OCI-LY7 (cell line): ENCODE data around the gene GPR3. TPM values are rescaled to one million over a fixed set of nuclear protein-coding genes. Genes with fewer than 3 reads are reported as not detected.

Source experiments
- BruUV-seq: library from RNA; stranded (reverse); fragments of 400-500 nt; replicated peaks from 2 replicates; lab custom pipeline; 2021; lab: Mats Ljungman, UMichigan
- CTCF ChIA-PET: fragments of 300-600 bp; sonication (Branson Sonifier 250); formaldehyde crosslinking; loops from one replicate; lab custom pipeline; 2022; ENCODE audit warnings: antibody characterized with exemption; ENCODE audit not compliant: unreplicated experiment; lab: Charles Lee
- POLR2A ChIA-PET: fragments of 300-600 bp; sonication (Branson Sonifier 250); formaldehyde crosslinking; loops from one replicate; lab custom pipeline; 2022; ENCODE audit warnings: antibody characterized with exemption; lab: Charles Lee
- DNase-seq: peaks from one replicate; pipeline ENCODE4 v3.0.0-alpha.2; 2015; ENCODE audit warnings: low spot score
- H2AFZ ChIP-seq: fragments of 200-600 bp; sonication (generic), shearing (Covaris generic); 2 replicates; pipeline ENCODE4 v1.6.1; 2014; ENCODE audit warnings: mild to moderate bottlenecking, antibody characterized with exemption, low read length, moderate library complexity
- H3K27ac ChIP-seq: fragments of 200-600 bp; sonication (generic); 2 replicates; pipeline ENCODE4 v1.5.1; 2014; ENCODE audit warnings: mixed run types, low read depth, mild to moderate bottlenecking, moderate library complexity, low read length, inconsistent platforms; ENCODE audit not compliant: poor library complexity, severe bottlenecking
- H3K36me3 ChIP-seq: fragments of 200-600 bp; sonication (generic); 2 replicates; pipeline ENCODE4 v1.6.1; 2014; ENCODE audit warnings: mild to moderate bottlenecking, antibody characterized with exemption, low read length, moderate library complexity, mixed read lengths; ENCODE audit not compliant: insufficient read depth
- H3K4me1 ChIP-seq: fragments of 200-600 bp; sonication (generic); 2 replicates; pipeline ENCODE4 v1.5.1; 2014; ENCODE audit warnings: mild to moderate bottlenecking, low read length; ENCODE audit not compliant: insufficient read depth, poor library complexity, severe bottlenecking
- H3K4me2 ChIP-seq: fragments of 200-600 bp; sonication (generic); 2 replicates; pipeline ENCODE4 v1.6.1; 2014; ENCODE audit warnings: mild to moderate bottlenecking, low read length
- H3K4me3 ChIP-seq: fragments of 200-600 bp; sonication (generic); 2 replicates; pipeline ENCODE4 v1.5.1; 2014; ENCODE audit warnings: mild to moderate bottlenecking, low read depth, low read length; ENCODE audit not compliant: poor library complexity, severe bottlenecking
- H3K79me2 ChIP-seq: fragments of 200-600 bp; sonication (generic); 2 replicates; pipeline ENCODE4 v1.6.1; 2016; ENCODE audit warnings: low read depth, mild to moderate bottlenecking, low read length, moderate library complexity, mixed read lengths; ENCODE audit not compliant: insufficient read depth
- H3K9me2 ChIP-seq: fragments of 200-600 bp; sonication (generic); 2 replicates; pipeline ENCODE4 v1.6.1; 2016; ENCODE audit warnings: mild to moderate bottlenecking, low read length, mixed read lengths; ENCODE audit not compliant: insufficient read depth
- H3K9me3 ChIP-seq: fragments of 200-600 bp; sonication (generic); 2 replicates; pipeline ENCODE4 v1.6.1; 2014; ENCODE audit warnings: mild to moderate bottlenecking, mixed run types, low read length, mixed read lengths
- H4K20me1 ChIP-seq: fragments of 200-600 bp; sonication (generic); 2 replicates; pipeline ENCODE4 v1.6.1; 2014; ENCODE audit warnings: mild to moderate bottlenecking, antibody characterized with exemption, low read length, moderate library complexity, mixed read lengths; ENCODE audit not compliant: insufficient read depth
- EZH2phosphoT487 ChIP-seq: fragments of 200-600 bp; sonication (generic); IDR thresholded peaks from 2 replicates; pipeline ENCODE4 v1.6.1; 2018; ENCODE audit warnings: low read depth, borderline replicate concordance, mild to moderate bottlenecking, mixed run types, antibody characterized with exemption, low read length, moderate library complexity, mixed read lengths
- intact Hi-C: fragments of 100-400 bp; cut with micrococcal nuclease; formaldehyde crosslinking; loops from one replicate; pipeline ENCODE4 v1.10.0; 2022; ENCODE audit not compliant: unreplicated experiment
- total RNA-seq, 2 experiments: library from RNA; depleted of rRNA in 1 of 2; stranded (reverse); fragments of >200 nt in 1 of 2; shearing (Covaris generic) in 1 of 2; gene quantifications; 2 replicates each; pipeline ENCODE4 v1.2.3, GENCODE V29; 2014 to 2022
- TF ChIP-seq, protein P1 (sequence below): fragments of 200-600 bp; sonication (generic); conservative IDR thresholded peaks from 2 replicates; pipeline ENCODE4 v1.5.1; 2014; ENCODE audit warnings: mild to moderate bottlenecking, antibody characterized with exemption, low read length, moderate library complexity, mixed read lengths

Gene GPR3
- total RNA-seq, 2 experiments from 2014 or later: 0.25 to 0.32 TPM

DNA sequence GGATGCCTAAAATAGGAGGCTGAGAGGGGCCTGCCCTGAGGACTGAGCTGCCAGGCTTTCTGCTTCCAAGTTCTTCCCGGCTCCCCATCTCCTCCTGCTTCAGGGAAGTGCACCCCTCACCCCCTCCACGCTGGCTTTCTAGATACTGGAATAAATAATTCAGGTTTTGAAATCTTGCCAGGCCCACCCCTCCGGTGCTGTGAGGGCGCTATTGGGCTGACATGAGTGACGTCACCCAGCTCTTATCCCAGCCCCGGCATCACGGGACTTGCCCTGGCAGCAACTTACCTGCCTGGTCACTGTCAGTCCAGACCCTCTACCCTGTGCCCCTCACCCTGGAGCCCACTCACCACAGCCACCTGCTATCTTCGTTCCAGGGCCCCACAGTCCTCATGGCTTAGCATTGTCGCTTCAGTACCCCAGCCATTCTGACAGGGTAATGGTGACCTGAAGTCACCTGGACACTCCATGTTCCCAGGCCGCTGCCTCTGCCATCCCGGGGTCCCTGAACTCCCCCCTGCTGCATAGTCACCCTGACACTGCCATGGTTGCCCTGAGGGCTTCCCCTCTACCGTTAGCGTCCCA, 819 bp upstream of the GPR3 start:
- H2AFZ ChIP-seq: peak overlapping the region; percentile 90; the same call in 1 of the 2 replicates
- H3K9me3 ChIP-seq: no peaks in the 10 kb centered on the region
- ChIA-PET CTCF (interaction anchor here (0.6 to 1.1 kb wide), 3 partner anchors 21 to 271 kb away, joined by 4 to 6 read pairs (median 4); no protein-coding TSS in a partner anchor), POLR2A (interaction anchor here (0.5 kb wide), 1 partner anchor 776 kb away, joined by 4 read pairs; no protein-coding TSS in a partner anchor)
- H3K9me2 ChIP-seq: no peaks in the 10 kb centered on the region
- H3K4me1 ChIP-seq: peaks cover 13% of the 10 kb centered on the region
- H3K27ac ChIP-seq: no peak overlapping the region
- BruUV-seq: no TSS peak
- no peak for DNase-seq
- no peaks in the 10 kb centered on the region for H3K36me3 ChIP-seq
- no peak for TF ChIP-seq EZH2phosphoT487
- TF ChIP-seq, protein P1, sequence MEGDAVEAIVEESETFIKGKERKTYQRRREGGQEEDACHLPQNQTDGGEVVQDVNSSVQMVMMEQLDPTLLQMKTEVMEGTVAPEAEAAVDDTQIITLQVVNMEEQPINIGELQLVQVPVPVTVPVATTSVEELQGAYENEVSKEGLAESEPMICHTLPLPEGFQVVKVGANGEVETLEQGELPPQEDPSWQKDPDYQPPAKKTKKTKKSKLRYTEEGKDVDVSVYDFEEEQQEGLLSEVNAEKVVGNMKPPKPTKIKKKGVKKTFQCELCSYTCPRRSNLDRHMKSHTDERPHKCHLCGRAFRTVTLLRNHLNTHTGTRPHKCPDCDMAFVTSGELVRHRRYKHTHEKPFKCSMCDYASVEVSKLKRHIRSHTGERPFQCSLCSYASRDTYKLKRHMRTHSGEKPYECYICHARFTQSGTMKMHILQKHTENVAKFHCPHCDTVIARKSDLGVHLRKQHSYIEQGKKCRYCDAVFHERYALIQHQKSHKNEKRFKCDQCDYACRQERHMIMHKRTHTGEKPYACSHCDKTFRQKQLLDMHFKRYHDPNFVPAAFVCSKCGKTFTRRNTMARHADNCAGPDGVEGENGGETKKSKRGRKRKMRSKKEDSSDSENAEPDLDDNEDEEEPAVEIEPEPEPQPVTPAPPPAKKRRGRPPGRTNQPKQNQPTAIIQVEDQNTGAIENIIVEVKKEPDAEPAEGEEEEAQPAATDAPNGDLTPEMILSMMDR: no peak
- H4K20me1 ChIP-seq: no peaks in the 10 kb centered on the region
- no peaks in the 10 kb centered on the region for H3K79me2 ChIP-seq
- H3K4me3 ChIP-seq: no peak overlapping the region
- H3K4me2 ChIP-seq: peak overlapping the region; percentile 87; the same call in 1 of the 2 replicates
- intact Hi-C loops: loop anchor here (1.0 to 5.0 kb wide), 3 partner anchors 49 to 289 kb away; partner anchors contain the start of gene SYTL1

DNA sequence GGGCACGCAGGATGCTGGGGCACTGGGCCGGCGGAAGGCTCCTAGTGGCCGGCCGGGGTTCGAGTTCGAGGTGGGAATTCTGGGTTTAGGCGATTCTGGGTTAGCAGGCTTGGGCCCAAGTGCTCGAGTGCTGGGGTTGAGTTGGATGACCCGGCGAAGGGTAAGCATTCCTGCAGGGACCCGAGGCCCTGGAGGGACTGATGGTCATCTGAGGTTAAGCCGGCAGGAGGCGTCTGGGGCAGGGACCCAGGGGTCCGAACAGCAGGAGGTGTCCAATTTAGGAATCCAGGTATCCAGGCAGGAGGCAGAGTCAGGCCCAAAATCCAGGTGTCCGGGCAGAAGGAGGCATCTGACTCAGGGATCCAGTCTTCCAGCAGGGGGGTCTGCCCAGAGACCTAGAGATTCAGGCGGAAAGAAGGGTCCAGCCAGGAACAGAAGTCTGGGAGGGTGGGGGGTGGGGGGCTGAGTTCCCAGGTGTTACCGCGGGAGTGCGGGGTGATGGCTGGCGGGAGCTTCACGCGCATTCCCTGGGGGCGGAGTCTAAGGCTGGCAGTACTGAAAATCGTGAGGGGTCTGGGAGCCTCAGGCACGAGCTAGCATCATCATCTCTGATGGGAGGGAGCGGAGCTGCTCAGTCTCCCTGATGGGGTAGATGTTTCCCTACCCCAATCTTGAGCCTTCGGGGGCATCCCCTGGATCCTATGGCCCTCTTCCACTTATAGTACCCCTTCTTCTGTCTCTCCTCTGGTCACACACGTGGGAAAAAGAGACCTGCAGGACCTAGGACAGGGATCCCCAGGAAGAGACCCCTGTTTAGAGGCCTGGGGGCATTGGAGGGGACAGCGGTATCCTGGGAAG, 585 bp downstream of the GPR3 start:
- no peaks in the 10 kb centered on the region for H3K9me3 ChIP-seq
- no peaks in the 10 kb centered on the region for H4K20me1 ChIP-seq
- H2AFZ ChIP-seq: peak overlapping the region; percentile 90
- no peak overlapping the region for H3K27ac ChIP-seq
- TF ChIP-seq, protein P1: peak; percentile 50; the same call in 1 of the 2 replicates
- no peak for TF ChIP-seq EZH2phosphoT487
- peaks cover 13% of the 10 kb centered on the region for H3K4me1 ChIP-seq
- ChIA-PET POLR2A (no interaction called here), CTCF (interaction anchor here (1.0 kb wide), 1 partner anchor 61 kb away, joined by 3 read pairs; no protein-coding TSS in a partner anchor)
- H3K4me3 ChIP-seq: peak overlapping the region; percentile 75
- BruUV-seq: no TSS peak
- H3K79me2 ChIP-seq: no peaks in the 10 kb centered on the region
- H3K36me3 ChIP-seq: no peaks in the 10 kb centered on the region
- intact Hi-C loops: loop anchor here (1.0 to 5.0 kb wide), 3 partner anchors 51 to 291 kb away; partner anchors contain the start of gene SYTL1
- peak overlapping the region; percentile 87 for H3K4me2 ChIP-seq
- no peaks in the 10 kb centered on the region for H3K9me2 ChIP-seq
- no peak for DNase-seq
